Natural killer cell (primary cell): ENCODE data around the gene TMEM221. TPM values are rescaled to one million over a fixed set of nuclear protein-coding genes. Genes with fewer than 3 reads are reported as not detected.

Experiments
- ATAC-seq, 3 donors: fragments of 150-1000 bp in 2 of 3; fragments of 200-7000 bp in 1 of 3; cut with Tn5 transposase; 1 replicate in 1 of 3; 2 replicates in 2 of 3; pipeline ENCODE4 v1.10.0; 2021; ENCODE audit warnings: mild to moderate bottlenecking in 2 of 3, moderate library complexity in 2 of 3
- DNase-seq, 2 donors: peaks; one replicate each; pipeline versions ENCODE4 v3.0.0 to v3.0.0-alpha.2; 2013 to 2021; ENCODE audit warnings: mixed read lengths in 1 of 2
- H3K27ac ChIP-seq: one replicate; pipeline ENCODE4 v1.5.1; 2013; ENCODE audit warnings: mild to moderate bottlenecking, low read length
- H3K27me3 ChIP-seq: one replicate; pipeline ENCODE4 v1.6.1; 2013; ENCODE audit warnings: low read length; ENCODE audit not compliant: control insufficient read depth, insufficient read depth
- H3K36me3 ChIP-seq: one replicate; pipeline ENCODE4 v1.6.1; 2013; ENCODE audit warnings: low read length; ENCODE audit not compliant: control insufficient read depth, insufficient read depth
- H3K4me1 ChIP-seq: one replicate; pipeline ENCODE4 v1.6.1; 2013; ENCODE audit warnings: low read length; ENCODE audit not compliant: control insufficient read depth, insufficient read depth
- H3K4me3 ChIP-seq: one replicate; pipeline ENCODE4 v1.5.1; 2013; ENCODE audit warnings: low read length
- H3K9me3 ChIP-seq: one replicate; pipeline ENCODE4 v1.6.1; 2013; ENCODE audit warnings: low read length; ENCODE audit not compliant: control insufficient read depth, insufficient read depth
- H3K27ac Mint-ChIP-seq, 2 donors: one replicate each; pipeline ENCODE4 v1.8.0; 2022; ENCODE audit warnings: mild to moderate bottlenecking in 2 of 2, mixed read lengths in 2 of 2, moderate library complexity in 1 of 2
- H3K27me3 Mint-ChIP-seq, 2 donors: one replicate each; pipeline ENCODE4 v1.8.0; 2022; ENCODE audit warnings: low read depth in 2 of 2, mixed read lengths in 2 of 2
- H3K36me3 Mint-ChIP-seq: one replicate; pipeline ENCODE4 v1.8.0; 2022; ENCODE audit warnings: mixed read lengths
- H3K4me1 Mint-ChIP-seq, 2 donors: one replicate each; pipeline ENCODE4 v1.8.0; 2022; ENCODE audit warnings: mixed read lengths in 2 of 2
- H3K4me3 Mint-ChIP-seq: one replicate; pipeline ENCODE4 v1.8.0; 2022; ENCODE audit warnings: mild to moderate bottlenecking, moderate library complexity, mixed read lengths
- H3K9me3 Mint-ChIP-seq, 2 donors: one replicate each; pipeline ENCODE4 v1.8.0; 2022; ENCODE audit warnings: mixed read lengths in 2 of 2
- CTCF ChIP-seq: fragments of 200-600 bp; IDR thresholded peaks from one replicate; pipeline ENCODE4 v1.8.0; 2022; ENCODE audit warnings: antibody characterized with exemption
- WGBS: methylation state at CpG from one replicate; pipeline ENCODE4 v1.1.7; 2013; ENCODE audit warnings: missing lambda C conversion rate; ENCODE audit not compliant: insufficient coverage; 5-methylcytosine and 5-hydroxymethylcytosine counted together
- intact Hi-C: fragments of 100-400 bp; cut with micrococcal nuclease; formaldehyde crosslinking; loops from one replicate; pipeline ENCODE4 v1.14.2; 2022
- total RNA-seq, 4 donors: library from RNA; stranded (reverse); fragments of 120-200 nt in 1 of 4; gene quantifications; one replicate each; pipeline versions ENCODE4 v1.2.3 to v1.2.4, GENCODE V29; 2013 to 2022

Gene TMEM221
- not detected for total RNA-seq
- total RNA-seq (2013): not detected

GRCh38 chr19:17448131-17448967, at the start of gene TMEM221:
Gene TMEM221 (minus strand): TSS chr19:17448668. CDS start chr19:17448462, 206 bp downstream.
- no peaks in the 10 kb centered on the region for H3K9me3 ChIP-seq
- H3K4me1 Mint-ChIP-seq: no peaks in the 10 kb centered on the region
- peaks cover 6% of the 10 kb centered on the region for H3K4me1 ChIP-seq
- H3K36me3 ChIP-seq: no peaks in the 10 kb centered on the region
- TF ChIP-seq CTCF: peak; percentile 58
- DNase-seq (peak; percentile 43 to 77), ATAC-seq (peak; percentile 65 to 89 (median 89))
- intact Hi-C loops: no loop called here
- no peak within 1 kb of the TSS for H3K4me3 Mint-ChIP-seq
- no peaks in the 10 kb centered on the region for H3K9me3 Mint-ChIP-seq
- peaks cover 15% of the 10 kb centered on the region for H3K27me3 ChIP-seq
- no peak within 1 kb of the TSS for H3K27ac Mint-ChIP-seq
- H3K4me3 ChIP-seq: no peak within 1 kb of the TSS
- no peak within 1 kb of the TSS for H3K27ac ChIP-seq
- WGBS: 2% methylated on average over 81 of the region's 81 CpGs
- peaks cover 8 to 20% of the 10 kb centered on the region in 2 donors for H3K27me3 Mint-ChIP-seq
- H3K36me3 Mint-ChIP-seq: no peaks in the 10 kb centered on the region

GRCh38 chr19:17497149-17497798, 48.8 kb upstream of the TMEM221 start:
- intact Hi-C loops: loop anchor here (10.0 kb wide), 1 partner anchor 358 kb away; the partner anchor contains the start of gene RPL18A
- Histone ChIP-seq H3K9me3 (no peaks in the 10 kb centered on the region), H3K4me1 (peaks cover 24% of the 10 kb centered on the region), H3K4me3 (no peak overlapping the region), H3K36me3 (peaks cover 5% of the 10 kb centered on the region), H3K27me3 (no peaks in the 10 kb centered on the region), H3K27ac (no peak overlapping the region)
- no peak for TF ChIP-seq CTCF
- no peaks in the 10 kb centered on the region for H3K9me3 Mint-ChIP-seq
- H3K36me3 Mint-ChIP-seq: no peaks in the 10 kb centered on the region
- ATAC-seq: no peak
- H3K27me3 Mint-ChIP-seq: no peaks in the 10 kb centered on the region
- DNase-seq: no peak
- H3K4me1 Mint-ChIP-seq: peaks cover 10 to 19% of the 10 kb centered on the region in 2 donors
- no peak overlapping the region for H3K4me3 Mint-ChIP-seq
- WGBS: 95% methylated on average over 41 of the region's 41 CpGs
- no peak overlapping the region for H3K27ac Mint-ChIP-seq

- no peak overlapping the region for H3K4me3 ChIP-seq
- H3K27ac ChIP-seq: no peak overlapping the region
- peaks cover 10 to 19% of the 10 kb centered on the region in 2 donors for H3K4me1 Mint-ChIP-seq
- peaks cover 5% of the 10 kb centered on the region for H3K36me3 ChIP-seq
- 19% methylated on average over 14 of the region's 14 CpGs for WGBS
- peaks cover 24% of the 10 kb centered on the region for H3K4me1 ChIP-seq
- TF ChIP-seq CTCF: peak; percentile 98
- ATAC-seq (peak; percentile 99 to 100 (median 99)), DNase-seq (peak; percentile 83 to 92)
- H3K27me3 ChIP-seq: no peaks in the 10 kb centered on the region
- no peaks in the 10 kb centered on the region for H3K9me3 ChIP-seq
- H3K36me3 Mint-ChIP-seq: no peaks in the 10 kb centered on the region
- H3K4me3 Mint-ChIP-seq: no peak overlapping the region
- H3K9me3 Mint-ChIP-seq: no peaks in the 10 kb centered on the region
- no peak overlapping the region for H3K27ac Mint-ChIP-seq
- no peaks in the 10 kb centered on the region for H3K27me3 Mint-ChIP-seq
- intact Hi-C loops: loop anchor here (10.0 kb wide), 1 partner anchor 358 kb away; the partner anchor contains the start of gene RPL18A
Observed at GRCh38 chr19:17496337-17496997, 48.0 kb upstream of the TMEM221 start.
